Airway epithelial cell (primary cell): ENCODE results near the gene AVPR2. TPM values are rescaled to one million over a fixed set of nuclear protein-coding genes. Genes with fewer than 3 reads are reported as not detected.

Experiments used
- total RNA-seq: library from RNA; depleted of rRNA; stranded (reverse); fragments of >200 nt; gene quantifications from 2 replicates; pipeline ENCODE4 v1.2.3, GENCODE V29; 2015

Gene AVPR2
- total RNA-seq: not detected in 2 replicates

DNA sequence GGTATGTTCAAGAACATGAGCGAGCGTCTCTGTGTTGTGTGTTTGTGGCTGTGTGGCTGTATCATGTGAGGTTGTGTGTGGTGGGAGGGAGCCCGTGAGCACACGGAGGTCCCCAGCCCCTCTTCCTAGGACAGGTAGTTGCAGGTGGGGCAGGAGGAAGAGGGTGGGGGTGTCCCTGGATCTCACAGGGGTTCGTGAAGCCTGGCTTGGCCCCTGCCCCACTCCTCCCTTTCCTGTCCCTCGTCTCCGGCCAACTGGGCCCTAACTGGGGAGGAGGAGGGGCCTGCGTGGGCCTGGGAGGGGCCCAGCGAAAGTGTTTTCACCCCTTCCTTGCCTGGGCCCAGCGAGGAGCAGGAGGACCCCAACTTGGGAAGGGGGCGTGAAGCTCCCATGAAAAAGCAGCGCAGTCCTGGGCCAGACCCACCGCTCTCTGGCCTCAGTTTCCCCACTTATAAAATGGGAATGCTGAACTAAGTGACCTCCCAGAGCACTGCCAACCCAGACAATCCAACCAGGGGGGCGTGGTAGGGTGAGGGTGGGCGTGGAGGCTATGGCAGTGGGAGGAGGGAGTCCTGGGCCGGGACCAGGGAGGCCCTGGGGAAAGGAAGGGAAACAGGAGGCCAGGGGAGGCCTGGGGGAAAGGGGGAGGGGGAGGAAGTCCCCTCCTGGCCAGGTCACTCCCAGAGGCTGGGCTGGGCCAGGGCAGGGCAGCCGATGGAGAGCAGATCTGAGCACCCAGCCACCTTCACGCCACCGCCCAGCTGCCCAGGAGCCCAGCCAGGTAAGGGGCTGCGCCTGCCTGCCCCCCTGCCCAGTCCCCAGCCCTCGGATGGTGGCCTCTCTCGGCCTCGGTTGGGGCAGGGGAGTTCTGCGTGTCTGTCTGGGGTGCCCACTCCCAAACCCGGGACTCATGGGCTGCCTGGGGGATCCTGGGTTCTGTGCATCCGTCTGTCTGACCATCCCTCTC is at the start of gene AVPR2:
TSS of gene AVPR2 (plus strand) at position 683 of the 967 bp plus-strand sequence. CDS start 473 bp downstream, outside the sequence.

DNA sequence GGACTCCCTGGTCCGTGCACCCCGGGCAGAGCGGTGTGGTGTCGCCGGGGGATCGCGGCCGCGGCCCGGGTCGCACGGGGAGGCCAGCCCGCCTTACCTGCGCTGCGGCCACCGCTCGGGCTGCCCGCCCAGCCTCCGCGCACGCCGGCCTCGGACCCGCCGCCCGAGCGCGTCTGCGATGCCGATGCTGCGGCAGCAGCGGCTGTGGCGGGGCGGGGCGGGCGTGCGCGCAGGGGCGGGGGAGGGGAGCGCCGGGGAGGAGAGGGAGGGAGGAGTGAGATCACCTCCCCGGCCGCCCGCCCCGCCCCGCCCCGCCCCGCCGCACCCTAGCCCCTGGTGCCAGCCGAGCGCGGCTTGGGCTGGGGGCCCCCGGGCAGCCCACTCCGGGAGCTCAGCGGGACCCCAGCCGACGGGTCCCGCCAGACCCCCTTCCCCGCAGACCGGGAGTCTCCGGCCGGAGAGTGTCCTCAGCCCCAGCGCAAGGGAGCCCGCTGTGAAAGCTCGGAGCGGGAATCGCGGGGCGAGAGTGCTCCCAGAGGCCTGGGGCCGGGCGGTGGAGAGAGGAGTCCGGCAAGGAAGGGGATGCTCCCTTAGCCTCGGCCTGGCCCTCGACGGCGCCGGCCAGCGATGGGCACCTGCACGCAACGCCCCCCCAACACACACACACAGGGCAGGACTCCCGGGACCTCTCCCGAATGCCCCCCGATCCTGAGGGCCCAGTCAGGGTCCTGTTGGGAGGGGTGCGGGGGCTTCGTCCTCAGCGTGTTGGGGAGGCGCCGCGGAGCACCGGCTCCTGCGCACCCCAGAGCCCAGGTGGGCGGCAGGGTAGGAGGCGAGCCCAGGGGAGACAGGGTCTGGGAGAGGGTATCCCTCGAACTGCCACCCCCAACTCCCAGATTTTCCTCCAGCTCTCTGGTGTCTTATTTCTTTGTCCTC is 18.2 kb upstream of the AVPR2 start, which contains the start of gene L1CAM:
TSS of gene L1CAM (minus strand) at position 206 of the 936 bp plus-strand sequence. CDS start 10,337 bp downstream, outside the sequence.

GRCh38 chrX:153925739-153926551 is 21.5 kb downstream of the AVPR2 start, which contains the start of gene ARHGAP4:
ARHGAP4 (minus strand) TSS chrX:153926264; CDS start chrX:153926202, 62 bp downstream.

GRCh38 chrX:153934762-153935325 is 30.4 kb downstream of the AVPR2 start, which contains the start of gene NAA10:
NAA10 (minus strand) TSS chrX:153935037; CDS start chrX:153934904, 133 bp downstream.

GRCh38 chrX:153944140-153944799 is 39.8 kb downstream of the AVPR2 start, which contains the start of gene RENBP:
RENBP (minus strand) TSS chrX:153944643; CDS start chrX:153944610, 33 bp downstream.

Other genes with a start within 250 kb of the AVPR2 start
- 1.2 and 1.5 TPM in 2 replicates for gene PNCK, start 230.9 kb upstream of the AVPR2 start, total RNA-seq
- 47.9 and 56.6 TPM in 2 replicates for gene SLC6A8, start 216.7 kb upstream of the AVPR2 start, total RNA-seq
- gene BCAP31, start 180.3 kb upstream of the AVPR2 start, total RNA-seq: 164 and 185 TPM in 2 replicates
- 3.3 and 4.5 TPM in 2 replicates for gene ABCD1, start 179.8 kb upstream of the AVPR2 start, total RNA-seq
- 7.3 and 9.0 TPM in 2 replicates for gene PLXNB3, start 140.4 kb upstream of the AVPR2 start, total RNA-seq
- 0.07 TPM in 1 of 2 replicates, not detected in the other for gene SRPK3, start 123.6 kb upstream of the AVPR2 start, total RNA-seq
- 65.0 and 70.2 TPM in 2 replicates for gene IDH3G, start 110.3 kb upstream of the AVPR2 start, total RNA-seq
- gene SSR4, start 110.0 kb upstream of the AVPR2 start, total RNA-seq: 129 and 259 TPM in 2 replicates
- gene PDZD4, start 74.1 kb upstream of the AVPR2 start, total RNA-seq: 0.14 TPM in 1 of 2 replicates, not detected in the other
- 1.3 and 1.6 TPM in 2 replicates for gene L1CAM, start 18.5 kb upstream of the AVPR2 start, total RNA-seq
- gene ARHGAP4, start 21.6 kb downstream of the AVPR2 start, total RNA-seq: 1.2 and 7.0 TPM in 2 replicates
- gene NAA10, start 30.4 kb downstream of the AVPR2 start, total RNA-seq: 149 and 176 TPM in 2 replicates
- gene RENBP, start 40.0 kb downstream of the AVPR2 start, total RNA-seq: 0.09 and 0.21 TPM in 2 replicates
- gene HCFC1, start 67.1 kb downstream of the AVPR2 start, total RNA-seq: 35.4 and 50.1 TPM in 2 replicates
- gene TMEM187, start 68.1 kb downstream of the AVPR2 start, total RNA-seq: 10.3 and 12.4 TPM in 2 replicates
- 104 and 110 TPM in 2 replicates for gene IRAK1, start 115.2 kb downstream of the AVPR2 start, total RNA-seq
- gene MECP2, start 193.0 kb downstream of the AVPR2 start, total RNA-seq: 18.2 and 25.4 TPM in 2 replicates
- gene OPN1LW, start 239.6 kb downstream of the AVPR2 start, total RNA-seq: not detected in 2 replicates